ENCODE results near the gene KCNK10.

- TF ChIP-seq POLR2A (IDR thresholded peaks at IDR 0.05) (no peak), EP300 (IDR thresholded peaks at IDR 0.05) (no peak)
Measured at GRCh38 chr14:88364710-88365413, 41.8 kb upstream of the KCNK10 start.

Measured in ovary (tissue), 1 donor.